Neural crest cell (in vitro differentiated cells): ENCODE results near the gene MATN4. TPM values are rescaled to one million over a fixed set of nuclear protein-coding genes. Genes with fewer than 3 reads are reported as not detected.

ENCODE experiments used
- DNase-seq: peaks from one replicate; pipeline ENCODE4 v3.0.0; 2021; ENCODE audit warnings: low read depth, mixed read lengths, low spot score
- H3K27ac Mint-ChIP-seq: one replicate; pipeline ENCODE4 v1.8.0; 2021; ENCODE audit warnings: mild to moderate bottlenecking, mixed read lengths; ENCODE audit not compliant: unreplicated experiment
- H3K27me3 Mint-ChIP-seq: 2 replicates; pipeline ENCODE4 v1.8.0; 2021; ENCODE audit warnings: low read depth, mild to moderate bottlenecking, mixed read lengths
- H3K36me3 Mint-ChIP-seq: 2 replicates; pipeline ENCODE4 v1.8.0; 2021; ENCODE audit warnings: low read depth, mild to moderate bottlenecking, mixed read lengths
- H3K4me1 Mint-ChIP-seq: 2 replicates; pipeline ENCODE4 v1.8.0; 2021; ENCODE audit warnings: mixed read lengths
- H3K4me3 Mint-ChIP-seq: one replicate; pipeline ENCODE4 v1.8.0; 2021; ENCODE audit warnings: mild to moderate bottlenecking, mixed read lengths
- H3K9me3 Mint-ChIP-seq: 2 replicates; pipeline ENCODE4 v1.8.0; 2021; ENCODE audit warnings: mixed read lengths
- total RNA-seq: library from RNA; stranded (reverse); gene quantifications from 2 replicates; pipeline ENCODE4 v1.2.1, GENCODE V29; 2021
- TF ChIP-seq, protein P1 (sequence below): fragments of 200-600 bp; sonication (generic); conservative IDR thresholded peaks from 2 replicates; pipeline ENCODE4 v1.5.0; 2021; ENCODE audit warnings: antibody characterized with exemption, mild to moderate bottlenecking

MATN4 gene
- total RNA-seq, 1 donor from 2014 or later, result not detected

DNA sequence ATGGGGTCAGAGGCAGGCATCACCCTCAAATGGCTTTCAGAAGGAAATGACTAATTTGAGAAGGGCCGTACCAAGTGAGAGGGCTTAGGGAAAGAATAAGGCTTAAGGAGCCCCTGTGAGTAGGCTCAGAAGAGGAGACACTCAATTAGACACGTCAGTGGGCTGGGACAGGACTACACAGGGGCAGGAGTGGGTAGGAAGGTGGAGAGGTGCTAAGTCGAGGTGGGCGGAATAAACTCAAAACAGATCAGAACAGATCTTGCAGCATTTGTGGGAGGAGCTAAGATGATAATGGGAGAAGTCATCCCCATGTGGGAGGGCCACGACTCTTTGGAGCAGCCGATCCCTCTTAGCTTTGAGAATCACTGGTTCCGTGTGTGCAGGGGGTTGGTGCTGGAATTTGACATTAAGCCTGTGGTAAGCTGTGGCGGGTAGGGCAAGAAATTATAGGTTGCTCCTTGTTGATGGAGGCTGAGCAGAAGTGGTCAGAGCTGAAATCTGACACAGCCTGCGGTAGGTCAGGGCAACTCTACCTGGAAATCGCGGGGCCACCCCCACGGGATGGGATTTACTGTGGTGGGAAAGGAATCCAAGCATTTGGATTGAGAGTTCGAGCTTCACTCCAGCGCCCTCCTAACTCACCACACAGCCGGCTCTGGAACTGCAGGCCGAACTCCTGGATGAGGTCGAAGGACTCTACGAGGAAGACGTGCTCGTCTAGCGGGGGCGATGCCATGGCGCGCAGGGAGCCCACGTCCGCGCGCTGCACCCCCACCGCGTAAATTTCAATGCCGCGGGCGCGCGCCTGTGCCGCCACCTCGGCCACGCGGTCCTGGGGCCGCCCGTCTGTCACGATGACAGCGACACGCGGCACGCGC, 4.3 kb downstream of the MATN4 start:
- no peak for DNase-seq
- no peak overlapping the region for H3K4me3 Mint-ChIP-seq
- H3K9me3 Mint-ChIP-seq, result no peaks in the 10 kb centered on the region
- H3K36me3 Mint-ChIP-seq, result no peaks in the 10 kb centered on the region
- H3K4me1 Mint-ChIP-seq, result no peaks in the 10 kb centered on the region
- TF ChIP-seq, protein P1, sequence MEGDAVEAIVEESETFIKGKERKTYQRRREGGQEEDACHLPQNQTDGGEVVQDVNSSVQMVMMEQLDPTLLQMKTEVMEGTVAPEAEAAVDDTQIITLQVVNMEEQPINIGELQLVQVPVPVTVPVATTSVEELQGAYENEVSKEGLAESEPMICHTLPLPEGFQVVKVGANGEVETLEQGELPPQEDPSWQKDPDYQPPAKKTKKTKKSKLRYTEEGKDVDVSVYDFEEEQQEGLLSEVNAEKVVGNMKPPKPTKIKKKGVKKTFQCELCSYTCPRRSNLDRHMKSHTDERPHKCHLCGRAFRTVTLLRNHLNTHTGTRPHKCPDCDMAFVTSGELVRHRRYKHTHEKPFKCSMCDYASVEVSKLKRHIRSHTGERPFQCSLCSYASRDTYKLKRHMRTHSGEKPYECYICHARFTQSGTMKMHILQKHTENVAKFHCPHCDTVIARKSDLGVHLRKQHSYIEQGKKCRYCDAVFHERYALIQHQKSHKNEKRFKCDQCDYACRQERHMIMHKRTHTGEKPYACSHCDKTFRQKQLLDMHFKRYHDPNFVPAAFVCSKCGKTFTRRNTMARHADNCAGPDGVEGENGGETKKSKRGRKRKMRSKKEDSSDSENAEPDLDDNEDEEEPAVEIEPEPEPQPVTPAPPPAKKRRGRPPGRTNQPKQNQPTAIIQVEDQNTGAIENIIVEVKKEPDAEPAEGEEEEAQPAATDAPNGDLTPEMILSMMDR, result no peak
- H3K27me3 Mint-ChIP-seq, result peaks cover 60% of the 10 kb centered on the region
- no peak overlapping the region for H3K27ac Mint-ChIP-seq

GRCh38 chr20:45301824-45302271, 6.3 kb downstream of the MATN4 start:
- TF ChIP-seq, protein P1, result no peak
- Mint-ChIP-seq H3K9me3 (no peaks in the 10 kb centered on the region), H3K4me3 (no peak overlapping the region), H3K27me3 (peaks cover 66% of the 10 kb centered on the region), H3K36me3 (no peaks in the 10 kb centered on the region), H3K27ac (no peak overlapping the region), H3K4me1 (no peaks in the 10 kb centered on the region)
- no peak for DNase-seq

GRCh38 chr20:45300961-45301360, 7.1 kb downstream of the MATN4 start:
- DNase-seq, result peak; percentile 53
- H3K4me1 Mint-ChIP-seq, result no peaks in the 10 kb centered on the region
- H3K36me3 Mint-ChIP-seq, result no peaks in the 10 kb centered on the region
- peaks cover 67% of the 10 kb centered on the region for H3K27me3 Mint-ChIP-seq
- H3K9me3 Mint-ChIP-seq, result no peaks in the 10 kb centered on the region
- H3K4me3 Mint-ChIP-seq, result no peak overlapping the region
- H3K27ac Mint-ChIP-seq, result no peak overlapping the region
- TF ChIP-seq, protein P1, result peak; percentile 55

- no peaks in the 10 kb centered on the region for H3K4me1 Mint-ChIP-seq
- no peaks in the 10 kb centered on the region for H3K36me3 Mint-ChIP-seq
- DNase-seq, result no peak
- H3K9me3 Mint-ChIP-seq, result no peaks in the 10 kb centered on the region
- H3K27me3 Mint-ChIP-seq, result peaks cover 59% of the 10 kb centered on the region
- H3K27ac Mint-ChIP-seq, result no peak overlapping the region
- TF ChIP-seq, protein P1, result no peak
- H3K4me3 Mint-ChIP-seq, result no peak overlapping the region
Measured at GRCh38 chr20:45299786-45300185, 8.3 kb downstream of the MATN4 start.

GRCh38 chr20:45297786-45298497, 10.2 kb downstream of the MATN4 start:
- peak overlapping the region; percentile 35 for H3K27ac Mint-ChIP-seq
- peaks cover 8% of the 10 kb centered on the region for H3K4me1 Mint-ChIP-seq

More at GRCh38 chr20:45297786-45298497, 10.2 kb downstream of the MATN4 start:
- no peak for DNase-seq
- H3K27me3 Mint-ChIP-seq, result peaks cover 57% of the 10 kb centered on the region
- TF ChIP-seq, protein P1, result no peak
- H3K36me3 Mint-ChIP-seq, result no peaks in the 10 kb centered on the region
- H3K4me3 Mint-ChIP-seq, result no peak overlapping the region
- no peaks in the 10 kb centered on the region for H3K9me3 Mint-ChIP-seq
